IMR-90 (cell line): ENCODE measurements around the gene STAM2. TPM values are rescaled to one million over a fixed set of nuclear protein-coding genes. Genes with fewer than 3 reads are reported as not detected.

Experiments used
- ATAC-seq: fragments of 200-7000 bp; cut with Tn5 transposase; 2 replicates; pipeline ENCODE4 v1.9.1; 2020; ENCODE audit warnings: low read depth, mild to moderate bottlenecking, moderate library complexity
- BruUV-seq: library from RNA; stranded (reverse); fragments of 400-500 nt; replicated peaks from 2 replicates; lab custom pipeline; 2021; lab: Mats Ljungman, UMichigan
- CTCF ChIA-PET: fragments of 300-600 bp; formaldehyde crosslinking; extraction: SDS; loops from one replicate; lab custom pipeline; 2021; ENCODE audit warnings: antibody characterized with exemption; lab: Yijun Ruan, JAX
- POLR2A ChIA-PET: fragments of 300-600 bp; sonication (Branson Sonifier 250); formaldehyde crosslinking; loops from one replicate; lab custom pipeline; 2022; ENCODE audit warnings: antibody characterized with exemption; ENCODE audit not compliant: unreplicated experiment; lab: Charles Lee
- DNase-seq: peaks from one replicate; pipeline ENCODE4 v3.0.0; 2013
- H2AFZ ChIP-seq: replicated peaks from 2 replicates; pipeline ENCODE3; 2013; ENCODE audit warnings: low read length, mild to moderate bottlenecking; ENCODE audit not compliant: poor library complexity
- H2AK5ac ChIP-seq: 2 replicates; pipeline ENCODE4 v1.6.1; 2013; ENCODE audit warnings: low read depth, low read length, inconsistent platforms
- H2AK9ac ChIP-seq: replicated peaks from 2 replicates; pipeline ENCODE3; 2013; ENCODE audit warnings: mild to moderate bottlenecking, low read depth, low read length, moderate library complexity; ENCODE audit not compliant: poor library complexity
- H2BK120ac ChIP-seq: 2 replicates; pipeline ENCODE4 v1.6.1; 2013; ENCODE audit warnings: low read depth, low read length, inconsistent platforms
- H2BK15ac ChIP-seq: 3 replicates; pipeline ENCODE4 v1.6.1; 2013; ENCODE audit warnings: low read depth, low read length, inconsistent platforms
- H2BK20ac ChIP-seq: 2 replicates; pipeline ENCODE4 v1.6.1; 2013; ENCODE audit warnings: low read depth, mild to moderate bottlenecking, inconsistent platforms, low read length, moderate library complexity
- H2BK5ac ChIP-seq: 2 replicates; pipeline ENCODE4 v1.6.1; 2013; ENCODE audit warnings: mild to moderate bottlenecking, low read depth, low read length, inconsistent platforms; ENCODE audit not compliant: poor library complexity, severe bottlenecking
- H3K14ac ChIP-seq: replicated peaks from 2 replicates; pipeline ENCODE4 v1.6.1; 2013; ENCODE audit warnings: low read depth, low read length, inconsistent platforms
- H3K18ac ChIP-seq: 2 replicates; pipeline ENCODE4 v1.6.1; 2013; ENCODE audit warnings: low read depth, low read length, control low read depth
- H3K23ac ChIP-seq: 2 replicates; pipeline ENCODE4 v1.6.1; 2013; ENCODE audit warnings: low read depth, low read length, inconsistent platforms
- H3K27ac ChIP-seq: 2 replicates; pipeline ENCODE4 v1.5.1; 2013; ENCODE audit warnings: mild to moderate bottlenecking, control low read depth, low read length; ENCODE audit not compliant: insufficient read depth
- H3K27me3 ChIP-seq: 2 replicates; pipeline ENCODE4 v1.6.1; 2013; ENCODE audit warnings: low read length; ENCODE audit not compliant: control insufficient read depth, insufficient read depth
- H3K36me3 ChIP-seq: 2 replicates; pipeline ENCODE4 v1.6.1; 2013; ENCODE audit warnings: low read length, mixed read lengths; ENCODE audit not compliant: control insufficient read depth, insufficient read depth
- H3K4ac ChIP-seq: 2 replicates; pipeline ENCODE4 v1.6.1; 2013; ENCODE audit warnings: low read depth, low read length, inconsistent platforms
- H3K4me1 ChIP-seq: 2 replicates; pipeline ENCODE4 v1.6.1; 2013; ENCODE audit warnings: low read length, mixed read lengths; ENCODE audit not compliant: control insufficient read depth, insufficient read depth
- H3K4me2 ChIP-seq: 2 replicates; pipeline ENCODE4 v1.6.1; 2013; ENCODE audit warnings: low read depth, mild to moderate bottlenecking, control low read depth, low read length, moderate library complexity
- H3K4me3 ChIP-seq: 2 replicates; pipeline ENCODE4 v1.5.1; 2013; ENCODE audit warnings: low read depth, mild to moderate bottlenecking, control low read depth, low read length, moderate library complexity; ENCODE audit not compliant: insufficient read depth
- H3K56ac ChIP-seq: 2 replicates; pipeline ENCODE4 v1.6.1; 2013; ENCODE audit warnings: low read length, inconsistent platforms; ENCODE audit not compliant: insufficient read depth; ENCODE audit errors: extremely low read depth
- H3K79me1 ChIP-seq, 2 experiments: 2 replicates each; pipeline ENCODE4 v1.6.1; 2013; ENCODE audit warnings: low read length in 2 of 2, inconsistent platforms in 1 of 2, low read depth in 1 of 2
- H3K9ac ChIP-seq: 2 replicates; pipeline ENCODE4 v1.6.1; 2013; ENCODE audit warnings: low read depth, low read length, control low read depth
- H3K9me1 ChIP-seq: 2 replicates; pipeline ENCODE4 v1.6.1; 2013; ENCODE audit warnings: low read length, inconsistent platforms; ENCODE audit not compliant: insufficient read depth
- H3K9me3 ChIP-seq: 2 replicates; pipeline ENCODE4 v1.6.1; 2013; ENCODE audit warnings: low read length; ENCODE audit not compliant: control insufficient read depth, insufficient read depth
- H4K20me1 ChIP-seq: 2 replicates; pipeline ENCODE4 v1.6.1; 2013; ENCODE audit warnings: low read length, inconsistent platforms; ENCODE audit not compliant: insufficient read depth
- H4K5ac ChIP-seq: 2 replicates; pipeline ENCODE4 v1.6.1; 2013; ENCODE audit warnings: mild to moderate bottlenecking, low read depth, low read length, control low read depth
- H4K8ac ChIP-seq, 2 experiments: 2 replicates each; pipeline ENCODE4 v1.6.1; 2013; ENCODE audit warnings: low read depth in 2 of 2, low read length in 2 of 2, control low read depth in 1 of 2, inconsistent platforms in 1 of 2
- H4K91ac ChIP-seq: 2 replicates; pipeline ENCODE4 v1.6.1; 2013; ENCODE audit warnings: low read depth, low read length, inconsistent platforms; ENCODE audit not compliant: insufficient read depth
- BHLHE40 ChIP-seq: fragments of 150-350 bp; IDR thresholded peaks from 2 replicates; pipeline ENCODE4 v1.6.1; 2016; ENCODE audit warnings: mild to moderate bottlenecking, low read depth, low read length
- CEBPB ChIP-seq: IDR thresholded peaks from 2 replicates; pipeline ENCODE4 v1.6.1; 2012; ENCODE audit warnings: low read depth, low read length, improper control_type of control experiment
- CHD1 ChIP-seq: IDR thresholded peaks from 2 replicates; pipeline ENCODE4 v1.6.1; 2012; ENCODE audit warnings: low read depth, low read length, improper control_type of control experiment
- CTCF ChIP-seq: conservative IDR thresholded peaks from 2 replicates; pipeline ENCODE4 v1.5.1; 2012; ENCODE audit warnings: mild to moderate bottlenecking, low read depth, low read length, improper control_type of control experiment
- ELK1 ChIP-seq: fragments of 150-350 bp; IDR thresholded peaks from 2 replicates; pipeline ENCODE4 v1.6.1; 2016; ENCODE audit warnings: low read depth, mild to moderate bottlenecking, low read length, moderate library complexity, borderline replicate concordance
- FOS ChIP-seq: fragments of 150-350 bp; IDR thresholded peaks from 2 replicates; pipeline ENCODE4 v1.6.1; 2016; ENCODE audit warnings: low read depth, low read length
- MAFK ChIP-seq: IDR thresholded peaks from 2 replicates; pipeline ENCODE4 v1.6.1; 2012; ENCODE audit warnings: low read depth, low read length, improper control_type of control experiment
- MAZ ChIP-seq: IDR thresholded peaks from 2 replicates; pipeline ENCODE4 v1.6.1; 2012; ENCODE audit warnings: low read depth, mild to moderate bottlenecking, low read length, improper control_type of control experiment, moderate library complexity, borderline replicate concordance
- MXI1 ChIP-seq: IDR thresholded peaks from 2 replicates; pipeline ENCODE4 v1.6.1; 2012; ENCODE audit warnings: low read depth, mild to moderate bottlenecking, low read length, moderate library complexity, borderline replicate concordance
- NFE2L2 ChIP-seq: fragments of 150-350 bp; IDR thresholded peaks from 2 replicates; pipeline ENCODE4 v1.6.1; 2016; ENCODE audit warnings: low read depth, mild to moderate bottlenecking, low read length
- POLR2A ChIP-seq: IDR thresholded peaks from 2 replicates; pipeline ENCODE4 v1.6.1; 2012; ENCODE audit warnings: mild to moderate bottlenecking, low read depth, low read length
- RAD21 ChIP-seq: IDR thresholded peaks from 2 replicates; pipeline ENCODE4 v1.6.1; 2012; ENCODE audit warnings: low read length, improper control_type of control experiment
- RCOR1 ChIP-seq: IDR thresholded peaks from 2 replicates; pipeline ENCODE4 v1.6.1; 2012; ENCODE audit warnings: mild to moderate bottlenecking, low read length, improper control_type of control experiment; ENCODE audit not compliant: insufficient replicate concordance
- RFX5 ChIP-seq: IDR thresholded peaks from 2 replicates; pipeline ENCODE4 v1.8.0; 2012; ENCODE audit warnings: low read depth, mild to moderate bottlenecking, low read length, moderate library complexity
- SMC3 ChIP-seq: fragments of 150-350 bp; IDR thresholded peaks from 2 replicates; pipeline ENCODE4 v1.6.1; 2016; ENCODE audit warnings: low read depth, mild to moderate bottlenecking, antibody characterized with exemption, low read length, moderate library complexity
- USF2 ChIP-seq: fragments of 150-350 bp; IDR thresholded peaks from 2 replicates; pipeline ENCODE4 v1.6.1; 2017; ENCODE audit warnings: mild to moderate bottlenecking, antibody characterized with exemption, low read length, low read depth
- WGBS, 2 experiments: methylation state at CpG; one replicate each; pipeline versions ENCODE4 v1.1.5 to v1.1.7; 2013; ENCODE audit warnings: missing lambda C conversion rate in 2 of 2; ENCODE audit not compliant: insufficient read length in 1 of 2; ENCODE audit errors: extremely low coverage in 2 of 2; 5-methylcytosine and 5-hydroxymethylcytosine counted together
- dilution Hi-C: fragments of 300-500 bp; cut with HindIII; formaldehyde crosslinking; loops from one replicate; pipeline ENCODE4 v1.14.3; 2018; ENCODE audit warnings: low sequenced_read_pairs; ENCODE audit not compliant: unreplicated experiment
- in situ Hi-C: fragments of 300-500 bp; cut with MboI; formaldehyde crosslinking; loops from 3 replicates; pipeline ENCODE4 v1.14.3; 2019; ENCODE audit warnings: low sequenced_read_pairs, inconsistent platforms, mixed read lengths
- intact Hi-C: fragments of 100-400 bp; cut with micrococcal nuclease; formaldehyde crosslinking; loops from 2 replicates; pipeline ENCODE4 v1.10.0; 2022
- polyA plus RNA-seq, 3 experiments: library from polyadenylated mRNA; depleted of rRNA; stranded (reverse); fragments of >200 nt; gene quantifications; 2 replicates each; pipeline ENCODE4 v1.2.3, GENCODE V29; 2012; ENCODE audit warnings: low replicate concordance in 1 of 3
- total RNA-seq: library from RNA; depleted of rRNA; stranded (reverse); fragments of >200 nt; gene quantifications from 2 replicates; pipeline ENCODE4 v1.2.3, GENCODE V29; 2012

Gene STAM2
- total and polyA plus RNA-seq, 2 of the 4 experiments (the other 2 are of a cell fraction), result 12.5 to 29.2 TPM

- dilution Hi-C loops (no loop called here), in situ Hi-C loops (no loop called here), intact Hi-C loops (no loop called here)
- ATAC-seq, result no peak
- H2BK5ac ChIP-seq, result no peak overlapping the region
- H3K4me2 ChIP-seq, result no peak overlapping the region; the same call in 1 of the 2 replicates
- peaks cover 6 to 46% of the 10 kb centered on the region in 2 experiments; a peak in 2 of 4 replicates for H3K79me1 ChIP-seq
- no peak overlapping the region for H2AFZ ChIP-seq
- no peak for DNase-seq
- no peak overlapping the region for H3K56ac ChIP-seq
- ChIA-PET POLR2A (no interaction called here), CTCF (interaction anchor here (1.5 kb wide), 1 partner anchor 137 kb away, joined by 6 read pairs; no protein-coding TSS in a partner anchor)
- H3K18ac ChIP-seq, result no peak overlapping the region
- H3K4me3 ChIP-seq, result no peak overlapping the region
- H3K9me3 ChIP-seq, result no peaks in the 10 kb centered on the region
- no peak overlapping the region for H2AK9ac ChIP-seq
- H3K9ac ChIP-seq, result no peak overlapping the region
- H2BK120ac ChIP-seq, result no peak overlapping the region
- no TSS peak for BruUV-seq
- H4K8ac ChIP-seq, result no peak overlapping the region
- H4K91ac ChIP-seq, result no peak overlapping the region
- H3K36me3 ChIP-seq, result no peaks in the 10 kb centered on the region
- H4K5ac ChIP-seq, result no peak overlapping the region
- H3K14ac ChIP-seq, result no peak overlapping the region
- no peak overlapping the region for H2BK20ac ChIP-seq
- no peak overlapping the region for H3K27ac ChIP-seq
- no peak overlapping the region for H2BK15ac ChIP-seq
- TF ChIP-seq USF2, result no peak
- no peak for TF ChIP-seq MAZ
- no peak for TF ChIP-seq BHLHE40
- TF ChIP-seq CTCF, result no peak
- no peak for TF ChIP-seq RAD21
- no peak for TF ChIP-seq CEBPB
- no peak for TF ChIP-seq CHD1
- TF ChIP-seq SMC3, result no peak
- no peak for TF ChIP-seq FOS
- TF ChIP-seq NFE2L2, result no peak
- TF ChIP-seq MXI1, result no peak
- TF ChIP-seq POLR2A, result no peak
- TF ChIP-seq RCOR1, result no peak
- no peak for TF ChIP-seq ELK1
- TF ChIP-seq RFX5, result no peak
- no peak for TF ChIP-seq MAFK
- H3K4ac ChIP-seq, result no peak overlapping the region
- H3K27me3 ChIP-seq, result no peaks in the 10 kb centered on the region
- H3K23ac ChIP-seq, result no peak overlapping the region
- H4K20me1 ChIP-seq, result peaks cover 24% of the 10 kb centered on the region
- peaks cover 4% of the 10 kb centered on the region for H3K4me1 ChIP-seq
- no CpG with 5 or more reads among the region's 2 CpGs for WGBS, 2 experiments
- no peak overlapping the region for H2AK5ac ChIP-seq
- peaks cover 3% of the 10 kb centered on the region for H3K9me1 ChIP-seq
Measured at GRCh38 chr2:152173831-152174230, 1.7 kb downstream of the STAM2 start.
